NCI-H1694 treated with DMSO at 0.1 percent for 48 hours (cell line): ENCODE measurements around the gene PRRG1.
"Not testable (repeated sequence)": the region's sequence is repeated elsewhere in the genome, so short reads cannot be mapped to it uniquely, and the experiment has no call there.

Experiments used
- DNase-seq: peaks from one replicate; lab custom pipeline; 2025; lab: John Stamatoyannopoulos, UW

Gene PRRG1

GRCh38 chrX:37378830-37379229, 29.7 kb downstream of the PRRG1 start:
- no peak for DNase-seq

GRCh38 chrX:37380256-37380655, 31.1 kb downstream of the PRRG1 start:
- DNase-seq, result no peak

GRCh38 chrX:37380924-37381323, 31.8 kb downstream of the PRRG1 start:
- no peak for DNase-seq

DNA sequence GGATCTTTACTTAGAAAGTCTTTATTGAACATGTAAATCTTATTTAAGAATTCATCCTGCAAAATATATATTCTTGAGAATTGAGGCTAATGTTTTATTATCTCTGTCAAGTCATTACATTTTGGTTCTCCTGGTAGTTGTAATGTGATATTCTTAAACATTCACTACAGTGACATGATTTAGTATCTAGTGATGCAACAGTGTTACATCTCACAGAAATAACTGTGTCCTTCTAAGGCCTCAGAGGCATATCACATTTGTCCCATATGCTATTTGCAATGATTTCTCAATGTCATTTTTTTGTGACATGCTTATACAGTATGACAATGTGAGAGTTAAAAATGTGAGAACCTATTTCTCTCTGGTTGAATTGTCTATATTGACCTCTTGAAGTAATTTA, 34.1 kb downstream of the PRRG1 start:
- DNase-seq, result no peak

DNA sequence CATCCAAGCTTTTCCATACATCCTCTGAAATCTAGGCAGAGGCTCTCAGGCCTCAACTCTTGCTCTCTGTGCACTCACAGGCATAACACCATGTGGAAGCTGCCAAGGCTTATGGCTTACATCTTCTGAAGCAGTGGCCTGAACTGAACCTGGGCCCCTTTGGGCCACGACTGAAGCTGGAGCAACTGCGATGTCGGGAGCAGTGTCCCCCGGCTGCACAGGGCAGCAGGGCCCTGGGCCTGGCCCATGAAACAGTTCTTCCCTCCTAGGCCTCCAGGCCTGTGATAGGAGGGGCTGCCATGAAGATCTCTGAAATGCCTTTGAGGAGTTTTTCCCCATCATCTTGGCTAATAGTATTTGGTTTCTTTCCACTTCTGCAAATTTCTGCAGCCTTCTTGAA, 39.2 kb downstream of the PRRG1 start:
- DNase-seq, result no peak

DNA sequence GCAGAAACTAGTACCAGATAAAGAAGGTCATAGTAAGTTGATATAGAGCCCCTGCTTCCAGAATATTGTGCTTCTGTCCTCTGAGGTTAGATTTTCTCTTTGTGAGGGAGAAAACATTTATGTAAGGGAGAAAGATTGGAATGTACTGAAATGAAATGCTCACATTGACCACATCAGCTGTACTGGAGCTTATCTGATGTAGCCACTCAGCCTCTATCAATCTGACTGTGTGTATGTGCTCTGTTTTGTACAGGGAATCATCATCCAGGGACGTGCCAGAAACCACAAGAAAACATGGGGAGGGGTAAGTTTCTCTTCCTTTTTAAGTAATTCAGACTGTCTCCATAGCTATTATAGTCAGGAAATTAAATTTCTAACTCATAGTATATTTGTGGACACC, 56.8 kb downstream of the PRRG1 start:
- DNase-seq, result no peak

DNA sequence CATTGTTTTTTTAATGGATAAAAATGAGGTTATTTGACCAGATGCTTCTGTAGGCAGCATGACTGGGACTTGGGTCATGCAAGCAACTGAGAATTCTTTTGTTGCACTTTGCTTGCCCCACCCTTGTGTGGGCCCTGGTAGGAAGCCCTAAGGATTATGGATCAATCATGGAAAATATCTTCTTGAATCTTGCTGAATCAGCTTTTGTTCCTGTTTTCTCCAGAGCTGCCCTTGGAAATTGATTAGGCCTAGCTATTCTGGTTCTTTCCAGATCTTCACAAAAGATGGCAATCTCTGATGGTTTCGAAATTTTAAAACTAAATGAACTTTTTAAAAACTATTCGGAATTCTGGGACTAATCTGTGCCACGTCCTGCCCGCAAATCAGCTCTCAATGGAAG, 58.6 kb downstream of the PRRG1 start:
- no peak for DNase-seq

DNA sequence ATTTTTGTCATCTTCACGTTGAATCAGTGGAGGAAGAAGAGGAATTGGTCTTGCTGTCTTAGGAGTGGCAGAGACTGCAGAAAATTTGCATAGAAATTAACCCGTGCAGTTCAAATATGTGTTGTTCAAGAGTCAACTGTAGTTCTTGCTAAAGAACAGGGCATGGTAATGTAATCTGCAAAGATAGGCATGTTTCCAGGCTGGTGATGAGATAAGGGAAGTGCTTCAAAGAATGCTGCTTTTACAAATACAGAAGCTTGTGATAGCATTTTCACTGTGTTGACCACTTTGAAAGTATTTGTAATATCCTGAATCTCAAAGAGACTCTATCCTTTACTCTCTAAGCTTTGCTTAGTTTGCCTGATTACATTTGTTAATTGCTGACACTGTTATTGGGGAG, 60.1 kb downstream of the PRRG1 start:
- DNase-seq, result no peak

DNA sequence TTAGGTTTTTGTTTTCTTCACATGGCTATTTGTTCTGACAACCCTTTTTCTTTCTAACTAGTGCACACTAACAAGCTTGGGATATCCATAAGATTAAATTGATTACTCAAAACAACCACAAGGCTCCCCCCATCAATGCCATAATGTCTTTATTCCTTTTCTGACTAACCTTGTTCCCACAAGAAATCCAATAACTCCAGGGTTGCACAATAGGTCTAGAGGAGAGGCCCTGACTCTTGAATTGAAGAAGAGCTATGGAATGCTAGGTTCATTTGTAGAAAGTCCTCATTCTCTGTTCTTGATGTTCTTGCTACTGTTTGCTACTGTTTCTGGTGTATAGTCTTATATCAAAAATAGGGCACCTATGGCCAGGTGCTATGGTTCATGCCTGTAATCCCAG, 71.0 kb downstream of the PRRG1 start:
- no peak for DNase-seq

DNA sequence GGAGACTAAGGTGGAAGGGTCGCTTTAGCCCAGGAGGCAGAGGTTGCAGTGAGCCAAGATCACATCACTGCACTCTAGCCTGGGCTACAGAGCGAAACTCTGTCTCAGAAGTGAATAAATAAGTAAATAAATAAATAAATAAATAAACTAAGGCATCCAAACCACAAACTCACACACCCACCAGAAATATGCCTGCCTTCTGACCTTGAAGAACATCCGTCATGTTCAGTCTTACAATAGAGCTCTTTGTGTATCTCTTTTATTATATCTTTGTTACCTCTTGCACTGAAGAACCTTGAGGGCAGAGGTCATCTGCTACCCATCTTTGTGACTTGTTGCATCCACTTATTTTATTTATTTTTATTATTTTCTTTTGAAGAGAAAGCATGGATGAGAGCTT, 71.6 kb downstream of the PRRG1 start:
- DNase-seq, result no peak

GRCh38 chrX:37424000-37424429, 74.9 kb downstream of the PRRG1 start:
- DNase-seq, result no peak

DNA sequence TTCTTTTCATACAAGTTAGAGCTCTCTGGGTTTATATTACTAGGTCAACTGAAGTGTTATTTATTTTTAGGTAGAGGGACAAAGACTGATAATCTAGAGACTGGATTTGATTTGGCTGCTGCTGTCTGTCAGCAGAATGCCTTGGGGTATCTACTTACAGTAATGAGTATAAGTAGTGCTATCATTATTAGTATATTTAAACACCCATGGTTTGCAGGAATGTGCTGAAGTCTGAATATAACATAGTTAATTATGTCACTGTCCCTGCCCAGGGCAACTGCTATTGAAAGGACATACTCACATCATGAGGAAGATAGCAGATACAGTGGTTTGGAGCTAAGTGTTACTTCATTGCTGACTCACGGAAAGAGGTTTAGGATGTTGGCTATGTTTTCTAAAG, 76.2 kb downstream of the PRRG1 start:
- DNase-seq, result no peak

- not testable (repeated sequence) for DNase-seq
Measured at GRCh38 chrX:37428962-37429361, 79.8 kb downstream of the PRRG1 start.

- DNase-seq, result no peak
Measured at GRCh38 chrX:37434362-37434761, 85.2 kb downstream of the PRRG1 start.

DNA sequence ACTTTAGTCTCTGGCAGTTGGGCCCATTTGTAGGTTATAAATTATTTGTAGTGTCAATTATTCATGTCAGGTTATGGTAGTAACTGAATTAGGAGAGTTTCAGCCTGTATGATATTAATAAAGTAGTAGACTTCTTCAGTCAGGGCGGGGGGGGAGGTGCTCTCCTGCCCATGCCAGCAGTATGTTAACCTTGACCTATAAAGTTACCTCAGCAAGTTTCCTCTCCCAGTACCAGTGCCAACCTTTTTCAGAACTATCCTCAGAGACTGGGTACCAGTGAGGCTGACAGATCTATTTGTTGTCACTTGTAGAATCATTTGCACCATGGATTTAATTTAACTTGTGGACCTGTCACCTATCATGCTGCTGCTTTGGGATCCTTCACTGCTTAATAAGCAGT, 88.0 kb downstream of the PRRG1 start:
- no peak for DNase-seq

- DNase-seq, result no peak
Measured at GRCh38 chrX:37441377-37441776, 92.2 kb downstream of the PRRG1 start.

DNA sequence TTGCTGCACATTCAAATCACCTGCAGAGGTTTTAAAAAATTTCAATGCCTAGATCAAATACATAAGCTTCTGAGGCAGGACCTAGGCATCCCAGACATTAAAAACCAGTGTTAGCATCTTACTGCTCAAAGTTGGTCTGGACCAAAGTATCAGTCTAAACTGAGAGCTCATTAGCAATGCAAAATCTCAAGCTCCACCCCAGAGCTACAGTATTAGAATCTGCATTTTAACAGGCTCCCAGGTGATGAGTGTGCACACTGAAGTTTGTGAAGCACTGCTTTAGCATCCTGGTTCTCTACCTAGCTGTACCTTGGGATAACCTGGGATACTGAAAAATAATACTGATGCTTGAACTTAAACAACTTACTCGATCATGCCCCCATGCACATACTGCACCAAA, 96.0 kb downstream of the PRRG1 start:
- DNase-seq, result no peak

DNA sequence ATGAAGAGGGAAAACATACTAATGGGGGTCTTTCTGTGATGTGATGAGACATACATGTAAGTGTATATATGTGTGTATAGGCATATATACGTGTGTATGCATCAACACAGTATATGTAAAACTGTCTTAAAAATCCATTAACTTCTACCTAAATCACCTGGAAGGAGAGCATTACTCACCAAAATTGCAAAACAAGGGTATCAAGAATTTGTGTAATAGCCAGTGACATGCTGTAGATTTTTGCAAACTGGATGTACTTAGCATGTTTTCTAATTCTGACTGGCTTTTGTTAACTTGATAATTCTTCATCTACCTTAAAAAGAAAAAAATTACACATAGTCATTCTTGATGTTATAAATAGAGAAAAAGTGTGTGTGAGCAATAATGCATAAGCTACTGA, 104.7 kb downstream of the PRRG1 start:
- DNase-seq, result no peak

GRCh38 chrX:37454537-37455285, 105.5 kb downstream of the PRRG1 start:
- no peak for DNase-seq

DNA sequence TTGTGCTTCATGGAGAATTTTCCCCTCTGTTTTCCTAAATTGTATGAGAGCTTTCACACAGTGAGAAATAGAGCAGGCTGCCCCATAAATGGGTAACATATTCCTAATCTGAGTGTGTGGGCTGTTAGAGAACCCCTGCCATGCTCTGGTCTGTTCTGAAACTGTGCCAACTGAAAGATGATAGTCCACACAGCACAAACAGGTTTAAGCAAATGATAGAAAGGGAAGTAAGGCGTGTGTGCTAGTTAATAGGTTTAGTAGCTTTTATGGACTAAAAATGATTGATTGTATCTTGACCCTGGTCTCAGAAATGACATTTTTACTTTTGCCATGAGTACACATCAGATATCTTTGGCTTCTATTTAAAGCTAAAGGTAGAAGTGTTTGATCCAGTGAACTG, 106.2 kb downstream of the PRRG1 start:
- no peak for DNase-seq

DNA sequence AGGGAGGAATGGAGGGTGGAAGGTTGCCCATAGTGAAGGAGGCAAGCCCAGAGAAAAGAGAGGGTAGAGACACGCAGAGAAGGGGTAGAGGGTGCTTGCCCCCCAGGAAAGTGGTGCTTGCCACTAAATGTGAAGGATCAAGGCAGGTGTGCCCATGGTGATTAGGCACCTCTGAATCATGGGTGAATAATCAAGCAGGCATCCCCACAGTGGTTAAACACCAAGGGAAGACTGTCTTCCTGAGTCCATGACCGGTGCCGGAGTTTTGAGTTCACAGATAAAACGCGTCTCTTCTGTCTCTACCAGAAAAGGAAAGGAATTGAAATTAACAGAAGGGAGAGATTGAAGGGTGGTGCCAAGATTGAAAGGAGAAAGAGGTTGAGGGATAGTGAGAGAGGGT, 111.1 kb downstream of the PRRG1 start:
- not testable (repeated sequence) for DNase-seq

DNA sequence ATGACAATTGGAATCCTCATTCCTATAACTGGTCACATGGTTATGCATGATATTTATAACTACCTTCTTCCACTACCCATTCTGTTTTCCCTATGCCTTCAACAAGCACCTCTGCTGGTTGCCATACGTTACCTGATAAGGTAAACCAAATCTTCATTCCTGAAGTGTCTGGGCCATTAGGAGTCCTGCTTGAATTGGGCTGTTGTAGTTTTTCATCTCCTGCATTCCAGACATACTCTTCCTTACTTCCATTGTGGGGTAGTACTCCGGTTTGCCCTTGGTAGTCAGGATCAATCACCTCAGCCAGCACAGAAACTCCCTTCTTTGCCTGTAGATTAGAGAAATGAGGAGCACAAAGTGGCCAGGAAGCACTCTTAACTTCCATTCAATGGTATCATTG, 113.2 kb downstream of the PRRG1 start:
- DNase-seq, result no peak

GRCh38 chrX:37468124-37468739, 119.1 kb downstream of the PRRG1 start:
- no peak for DNase-seq

GRCh38 chrX:37470711-37471110, 121.5 kb downstream of the PRRG1 start:
- no peak for DNase-seq
